ENCODE data around the gene F12. TPM values are rescaled to one million over a fixed set of nuclear protein-coding genes. Genes with fewer than 3 reads are reported as not detected.
"Not testable (repeated sequence)": the region's sequence is repeated elsewhere in the genome, so short reads cannot be mapped to it uniquely, and the experiment has no call there.

The F12 gene
- total RNA-seq, 1 donor from 2014 or later: 0.85 TPM

- no peak for DNase-seq
These were observed 23.6 kb downstream of the F12 start for GRCh38 chr5:177385720-177386119.

GRCh38 chr5:177384134-177384533 lies 25.2 kb downstream of the F12 start, which contains the start of gene SLC34A1:
SLC34A1 (plus strand) TSS chr5:177384434; CDS start chr5:177385742, 1,308 bp downstream.
- DNase-seq: no peak

- no peak for DNase-seq
These were observed 26.2 kb downstream of the F12 start for GRCh38 chr5:177383181-177383580.

GRCh38 chr5:177382423-177383029 lies 26.8 kb downstream of the F12 start:
- peak; percentile 64 for DNase-seq

- no peak for DNase-seq
These were observed 28.6 kb downstream of the F12 start for GRCh38 chr5:177380805-177381126.

- peak; percentile 41 for DNase-seq
These were observed 30.2 kb downstream of the F12 start for GRCh38 chr5:177378884-177379883.

- no peak for DNase-seq
These were observed 31.2 kb downstream of the F12 start for GRCh38 chr5:177377851-177378776.

GRCh38 chr5:177376107-177376506 lies 33.3 kb downstream of the F12 start:
- no peak for DNase-seq

GRCh38 chr5:177375516-177375915 lies 33.8 kb downstream of the F12 start:
- DNase-seq: not testable (repeated sequence)

- DNase-seq: no peak
These were observed 35.2 kb downstream of the F12 start for GRCh38 chr5:177374211-177374610.

- no peak for DNase-seq
These were observed 35.6 kb downstream of the F12 start for GRCh38 chr5:177373806-177374205.

GRCh38 chr5:177372910-177373309 lies 36.5 kb downstream of the F12 start:
- no peak for DNase-seq

GRCh38 chr5:177372034-177372896 lies 37.1 kb downstream of the F12 start:
- no peak for DNase-seq

- DNase-seq: no peak
These were observed 38.0 kb downstream of the F12 start for GRCh38 chr5:177371120-177372033.

GRCh38 chr5:177370488-177371119 lies 38.8 kb downstream of the F12 start:
- DNase-seq: peak; percentile 93

GRCh38 chr5:177369645-177370440 lies 39.5 kb downstream of the F12 start:
- no peak for DNase-seq

- DNase-seq: peak; percentile 58
These were observed 40.3 kb downstream of the F12 start for GRCh38 chr5:177368869-177369644.
